LNCaP clone FGC (cell line): ENCODE results near the gene LAMP1.

ENCODE experiments used
- DNase-seq: peaks from one replicate; pipeline ENCODE4 v3.0.0-alpha.2; 2011; ENCODE audit warnings: low read depth
- H3K4me3 ChIP-seq: 2 replicates; pipeline ENCODE4 v1.5.1; 2011; ENCODE audit warnings: mild to moderate bottlenecking, low read depth, low read length, control low read depth
- CTCF ChIP-seq: IDR thresholded peaks from 2 replicates; pipeline ENCODE4 v1.5.1; 2012; ENCODE audit warnings: mild to moderate bottlenecking; ENCODE audit not compliant: control insufficient read depth, insufficient read depth; ENCODE audit errors: extremely low read depth

The LAMP1 gene

DNA sequence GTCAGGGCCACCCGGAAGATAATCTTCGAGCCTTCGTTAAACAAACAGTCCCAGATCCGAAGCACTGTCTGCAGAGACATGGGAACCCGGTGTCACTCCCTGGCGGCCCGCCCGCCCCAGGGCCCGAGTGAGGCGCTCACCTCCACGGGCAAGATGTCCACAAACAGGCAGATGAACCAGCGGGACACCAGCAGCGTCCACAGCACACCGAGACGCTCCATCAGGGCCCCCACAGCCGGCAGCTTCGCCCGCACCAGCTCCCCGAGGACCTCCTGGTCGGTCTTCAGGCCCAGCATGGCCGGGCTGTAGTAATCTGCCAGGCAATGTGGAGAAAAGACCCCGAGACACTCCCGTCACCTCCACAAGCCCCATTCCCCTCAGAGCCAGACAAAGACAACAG is 28.7 kb downstream of the LAMP1 start:
- no peak for TF ChIP-seq CTCF
- no peak for DNase-seq
- no peak overlapping the region for H3K4me3 ChIP-seq

- no peak overlapping the region for H3K4me3 ChIP-seq
- TF ChIP-seq CTCF: no peak
- no peak for DNase-seq
These were observed 30.3 kb downstream of the LAMP1 start for GRCh38 chr13:113327391-113327765.

DNA sequence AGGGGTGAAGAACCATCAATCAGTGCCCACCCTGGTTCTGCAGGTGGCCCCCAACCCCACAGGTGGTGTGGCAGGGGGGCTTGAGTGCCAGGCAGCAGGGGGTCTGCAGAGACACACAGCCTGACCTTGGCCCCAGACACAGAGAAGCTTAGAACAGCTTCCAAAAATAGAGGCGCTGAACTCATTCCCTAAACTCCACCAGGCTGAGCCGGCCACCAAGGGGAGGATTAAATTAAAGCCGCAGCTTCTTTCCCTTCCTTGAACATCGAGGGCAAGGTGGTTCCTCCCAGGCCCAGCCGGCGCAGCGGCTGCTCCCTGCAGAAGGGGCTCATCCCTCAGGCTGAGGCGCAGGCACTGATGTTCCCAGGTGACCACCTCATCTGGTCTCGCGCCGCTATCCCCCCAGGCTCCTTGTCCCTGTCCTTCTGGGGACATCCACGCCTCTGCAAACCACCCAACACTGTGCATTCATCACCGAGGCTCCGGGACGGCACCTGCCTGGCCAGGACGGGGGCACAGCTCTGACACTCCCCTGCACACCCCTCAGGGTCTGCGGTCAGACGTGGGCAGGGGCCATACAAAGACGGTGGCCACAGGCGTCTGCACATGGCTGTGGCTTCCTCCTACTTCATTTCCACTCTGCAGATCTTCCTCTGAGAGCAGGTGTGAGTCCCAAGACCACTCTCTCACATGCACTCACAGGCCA is 30.9 kb downstream of the LAMP1 start:
- TF ChIP-seq CTCF: no peak
- no peak overlapping the region for H3K4me3 ChIP-seq
- DNase-seq: no peak

DNA sequence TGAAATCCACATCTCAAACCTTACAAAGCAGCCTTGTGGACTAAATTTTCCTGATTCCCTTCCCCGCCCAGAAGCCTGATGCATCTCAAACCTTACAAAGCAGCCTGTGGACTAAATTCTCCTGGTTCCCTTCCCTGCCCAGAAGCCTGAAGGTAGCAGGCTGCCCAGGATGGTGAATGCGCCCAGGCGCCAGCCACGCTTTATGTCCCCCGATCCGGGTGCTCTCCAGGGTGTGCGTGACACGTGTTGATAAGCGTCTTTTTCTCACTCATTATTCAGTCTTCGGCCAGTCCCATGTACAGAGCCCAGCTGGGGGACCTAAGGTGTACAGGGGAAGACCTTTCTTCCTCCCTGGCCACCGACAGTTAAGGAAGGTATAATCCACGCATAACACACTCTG is 31.8 kb downstream of the LAMP1 start:
- DNase-seq: no peak
- H3K4me3 ChIP-seq: no peak overlapping the region
- TF ChIP-seq CTCF: no peak

- no peak overlapping the region for H3K4me3 ChIP-seq
- no peak for TF ChIP-seq CTCF
- DNase-seq: no peak
These were observed 32.7 kb downstream of the LAMP1 start for GRCh38 chr13:113329656-113330312.

DNA sequence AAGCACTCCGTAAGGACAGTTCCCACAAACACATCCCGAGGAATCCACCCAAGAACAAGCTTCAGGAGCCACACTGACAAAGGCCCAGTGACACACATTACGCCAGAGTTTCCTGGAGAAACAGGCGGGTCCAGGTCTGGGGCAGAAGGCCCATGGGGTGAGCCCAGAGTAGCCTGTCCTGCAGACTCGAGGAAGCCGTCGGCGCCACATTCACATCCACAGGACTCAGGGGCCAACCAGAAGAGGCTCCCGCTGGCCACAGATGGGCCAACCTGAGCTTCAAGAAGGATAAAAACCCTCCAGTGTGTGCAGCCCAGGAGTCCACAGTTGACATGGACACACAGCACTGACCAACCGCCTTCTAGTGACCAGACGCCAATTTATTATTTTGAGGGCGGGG is 35.6 kb downstream of the LAMP1 start:
- no peak for DNase-seq
- no peak for TF ChIP-seq CTCF
- H3K4me3 ChIP-seq: no peak overlapping the region

- no peak overlapping the region for H3K4me3 ChIP-seq
- DNase-seq: no peak
- TF ChIP-seq CTCF: no peak
These were observed 36.0 kb downstream of the LAMP1 start for GRCh38 chr13:113333076-113333475.
